Stimulated activated effector memory CD8-positive, alpha-beta T cell treated with anti-CD3 and anti-CD28 coated beads, Interleukin-12 subunit alpha, Interleukin-12 subunit beta, amount 100 ng/mL, for 72 hours (primary cell): Measurements from ENCODE around the gene F5.

Source experiments
- ATAC-seq: fragments of 150-1000 bp; cut with Tn5 transposase; 2 replicates; pipeline ENCODE4 v1.10.0; 2021
- DNase-seq, 2 donors: peaks; one replicate each; pipeline ENCODE4 v3.0.0; 2021 to 2022; ENCODE audit warnings: low spot score in 2 of 2
- H3K27ac Mint-ChIP-seq: one replicate; pipeline ENCODE4 v1.8.0; 2022; ENCODE audit warnings: mild to moderate bottlenecking, mixed read lengths
- H3K36me3 Mint-ChIP-seq: one replicate; pipeline ENCODE4 v1.8.0; 2022; ENCODE audit warnings: mild to moderate bottlenecking, mixed read lengths
- H3K4me1 Mint-ChIP-seq: one replicate; pipeline ENCODE4 v1.8.0; 2022; ENCODE audit warnings: mixed read lengths
- H3K4me3 Mint-ChIP-seq: one replicate; pipeline ENCODE4 v1.8.0; 2022; ENCODE audit warnings: mild to moderate bottlenecking, mixed read lengths
- H3K9me3 Mint-ChIP-seq: one replicate; pipeline ENCODE4 v1.8.0; 2022; ENCODE audit warnings: mixed read lengths

F5 gene

DNA sequence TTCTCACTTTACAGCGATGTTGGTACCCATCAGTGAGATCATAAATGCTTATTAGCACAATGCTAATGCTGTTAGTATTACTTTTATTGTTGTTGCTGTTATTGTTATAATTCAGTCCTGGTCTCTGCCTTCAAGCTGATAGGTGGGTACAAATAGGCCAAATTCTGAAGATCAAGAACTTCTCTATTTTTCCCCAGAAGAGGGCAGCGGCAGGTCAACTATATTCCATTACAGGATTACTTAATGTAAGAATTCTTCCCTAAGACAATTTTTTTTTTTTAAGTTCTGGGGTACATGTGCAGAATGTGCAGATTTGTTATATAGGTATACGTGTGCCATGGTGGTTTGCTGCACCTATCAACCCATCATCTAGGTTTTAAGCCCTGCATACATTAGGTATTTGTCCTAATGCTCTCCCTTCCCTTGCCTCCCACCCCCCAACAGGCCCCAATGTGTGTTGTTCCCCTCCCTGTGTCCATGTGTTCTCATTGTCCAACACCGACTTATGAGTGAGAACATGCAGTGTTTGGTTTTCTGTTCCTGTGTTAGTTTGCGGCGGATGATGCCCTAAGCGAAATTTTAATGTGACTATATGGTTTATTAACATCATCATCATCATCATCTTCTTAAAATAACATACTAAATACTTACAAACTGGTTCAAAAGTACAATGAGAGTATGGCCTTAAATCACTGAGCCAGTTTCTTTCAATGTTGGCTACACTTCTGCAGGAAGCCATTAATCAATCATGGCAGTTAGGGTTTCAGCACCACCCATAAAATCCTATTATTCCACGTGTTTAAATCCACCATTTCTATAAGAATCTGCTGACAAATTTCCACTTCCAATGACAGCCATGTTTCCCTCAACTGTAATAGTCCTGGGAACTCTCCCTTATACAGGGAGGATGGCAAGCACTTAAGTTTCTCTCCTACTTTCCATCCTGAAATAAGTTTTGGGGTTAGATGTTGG is 119.7 kb downstream of the F5 start:
- H3K9me3 Mint-ChIP-seq, result no peaks in the 10 kb centered on the region
- no peak for ATAC-seq
- DNase-seq, result no peak
- peaks cover under 1% of the 10 kb centered on the region for H3K4me1 Mint-ChIP-seq
- peaks cover 26% of the 10 kb centered on the region for H3K36me3 Mint-ChIP-seq
- no peak overlapping the region for H3K4me3 Mint-ChIP-seq
- H3K27ac Mint-ChIP-seq, result no peak overlapping the region

DNA sequence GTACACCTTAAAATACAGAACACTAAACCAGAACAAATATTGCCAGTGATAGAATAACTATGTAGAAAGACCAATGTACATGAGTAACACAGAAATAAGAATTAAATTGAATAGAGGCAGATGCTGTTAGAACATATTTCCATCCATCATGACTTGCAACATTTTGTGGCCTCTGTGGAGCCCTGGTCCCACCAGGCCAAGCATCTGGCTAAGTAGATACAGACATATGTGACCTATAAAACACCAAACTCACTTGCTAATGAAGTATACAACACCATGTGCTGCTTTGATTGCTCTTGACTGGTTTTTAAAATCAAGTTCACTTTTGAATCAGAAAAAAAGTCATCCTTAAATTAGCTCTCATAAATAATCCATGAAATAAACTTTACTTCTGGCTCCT is 121.0 kb downstream of the F5 start:
- peaks cover 11% of the 10 kb centered on the region for H3K4me1 Mint-ChIP-seq
- H3K27ac Mint-ChIP-seq, result no peak overlapping the region
- ATAC-seq, result no peak
- no peak overlapping the region for H3K4me3 Mint-ChIP-seq
- no peak for DNase-seq
- peaks cover 26% of the 10 kb centered on the region for H3K36me3 Mint-ChIP-seq
- no peaks in the 10 kb centered on the region for H3K9me3 Mint-ChIP-seq
